Thoracic aorta (tissue), 2 donors: ENCODE measurements around the gene EBF3. TPM values are rescaled to one million over a fixed set of nuclear protein-coding genes. Genes with fewer than 3 reads are reported as not detected.

Experiments
- ATAC-seq: fragments of 150-250 bp; one replicate; pipeline ENCODE4 v1.8.0; 2017; ENCODE audit warnings: low read depth; ENCODE audit not compliant: insufficient number of reproducible peaks, low FRiP score
- DNase-seq: peaks from one replicate; pipeline ENCODE4 v3.0.0-alpha.2; 2020; ENCODE audit warnings: low spot score
- H3K27ac ChIP-seq, 2 donors: fragments of 200-600 bp; sonication (generic); 1 replicate in 1 of 2; 2 replicates in 1 of 2; pipeline ENCODE4 v1.5.1; 2016; ENCODE audit warnings: mild to moderate bottlenecking in 2 of 2, moderate library complexity in 2 of 2
- H3K27me3 ChIP-seq: fragments of 200-600 bp; sonication (generic); replicated peaks from 2 replicates; pipeline ENCODE4 v1.6.0; 2016; ENCODE audit warnings: mild to moderate bottlenecking; ENCODE audit not compliant: insufficient read depth
- H3K36me3 ChIP-seq: fragments of 200-600 bp; sonication (generic); one replicate; pipeline ENCODE4 v1.5.1; 2016
- H3K4me1 ChIP-seq, 2 donors: fragments of 200-600 bp; sonication (generic); 1 replicate in 1 of 2; 2 replicates in 1 of 2; pipeline versions ENCODE4 v1.5.1 to v1.6.0; 2016; ENCODE audit warnings: low read depth in 2 of 2, mild to moderate bottlenecking in 1 of 2; ENCODE audit not compliant: control insufficient read depth in 1 of 2
- H3K4me3 ChIP-seq: fragments of 200-600 bp; sonication (generic); 2 replicates; pipeline ENCODE4 v1.5.1; 2016; ENCODE audit warnings: mild to moderate bottlenecking
- H3K9me3 ChIP-seq: fragments of 200-600 bp; sonication (generic); 2 replicates; pipeline ENCODE4 v1.5.1; 2016
- CTCF ChIP-seq: fragments of 200-600 bp; sonication (generic); IDR thresholded peaks from one replicate; pipeline ENCODE4 v1.5.1; 2019; ENCODE audit warnings: antibody characterized with exemption
- total RNA-seq, 2 donors: library from RNA; depleted of rRNA; stranded (reverse); fragments of >200 nt; gene quantifications; one replicate each; pipeline versions ENCODE4 v1.1.0 to v1.2.3, GENCODE V29; 2016

The EBF3 gene
- total RNA-seq, 2 donors from 2014 or later: 3.6 to 4.6 TPM

- TF ChIP-seq CTCF: no peak
- DNase-seq: no peak
- Histone ChIP-seq H3K36me3 (no peaks in the 10 kb centered on the region), H3K4me3 (no peak overlapping the region), H3K4me1 (no peaks in the 10 kb centered on the region), H3K9me3 (peaks cover 13% of the 10 kb centered on the region), H3K27ac (no peak overlapping the region), H3K27me3 (no peaks in the 10 kb centered on the region)
- no peak for ATAC-seq
These were observed 171.2 kb downstream of the EBF3 start for GRCh38 chr10:129792864-129793263.

GRCh38 chr10:129792141-129792540 is 171.9 kb downstream of the EBF3 start:
- no peak for ATAC-seq
- TF ChIP-seq CTCF: no peak
- H3K4me1 ChIP-seq: no peaks in the 10 kb centered on the region
- peaks cover 13% of the 10 kb centered on the region for H3K9me3 ChIP-seq
- H3K36me3 ChIP-seq: no peaks in the 10 kb centered on the region
- no peaks in the 10 kb centered on the region for H3K27me3 ChIP-seq
- H3K27ac ChIP-seq: no peak overlapping the region
- DNase-seq: no peak
- H3K4me3 ChIP-seq: no peak overlapping the region

- ATAC-seq: no peak
These were observed 173.2 kb downstream of the EBF3 start for GRCh38 chr10:129790715-129791446.

GRCh38 chr10:129788215-129788614 is 175.9 kb downstream of the EBF3 start:
- DNase-seq (no peak), ATAC-seq (no peak)
- Histone ChIP-seq H3K9me3 (peaks cover 13% of the 10 kb centered on the region), H3K27ac (no peak overlapping the region), H3K4me3 (no peak overlapping the region), H3K36me3 (no peaks in the 10 kb centered on the region), H3K4me1 (no peaks in the 10 kb centered on the region), H3K27me3 (no peaks in the 10 kb centered on the region)
- no peak for TF ChIP-seq CTCF

More at GRCh38 chr10:129790715-129791446, 173.2 kb downstream of the EBF3 start:
- no peak for DNase-seq
- Histone ChIP-seq H3K4me1 (no peaks in the 10 kb centered on the region), H3K27ac (no peak overlapping the region), H3K36me3 (no peaks in the 10 kb centered on the region), H3K4me3 (no peak overlapping the region), H3K27me3 (no peaks in the 10 kb centered on the region), H3K9me3 (peaks cover 13% of the 10 kb centered on the region)
- TF ChIP-seq CTCF: no peak

GRCh38 chr10:129787557-129787956 is 176.5 kb downstream of the EBF3 start:
- no peak for ATAC-seq
- H3K9me3 ChIP-seq: peaks cover 13% of the 10 kb centered on the region

More at GRCh38 chr10:129787557-129787956, 176.5 kb downstream of the EBF3 start:
- H3K4me1 ChIP-seq: no peaks in the 10 kb centered on the region
- H3K4me3 ChIP-seq: no peak overlapping the region
- no peak for TF ChIP-seq CTCF
- H3K27me3 ChIP-seq: no peaks in the 10 kb centered on the region
- no peak for DNase-seq
- no peaks in the 10 kb centered on the region for H3K36me3 ChIP-seq
- H3K27ac ChIP-seq: no peak overlapping the region
